IPS DF 6.9 (cell line): ENCODE results near the gene HSPA12A.
"Not testable (repeated sequence)": the region's sequence is repeated elsewhere in the genome, so short reads cannot be mapped to it uniquely, and the experiment has no call there.

ENCODE experiments used
- DNase-seq: peaks from one replicate; pipeline ENCODE4 v3.0.0-alpha.2; 2013; ENCODE audit warnings: low read depth, low spot score
- H3K27ac ChIP-seq: one replicate; pipeline ENCODE4 v1.5.1; 2013; ENCODE audit warnings: low read length, control low read depth
- H3K27me3 ChIP-seq: 2 replicates; pipeline ENCODE4 v1.6.1; 2013; ENCODE audit warnings: mild to moderate bottlenecking, low read length; ENCODE audit not compliant: control insufficient read depth, insufficient read depth
- H3K36me3 ChIP-seq: 2 replicates; pipeline ENCODE4 v1.6.1; 2013; ENCODE audit warnings: low read length; ENCODE audit not compliant: control insufficient read depth, insufficient read depth
- H3K4me1 ChIP-seq: 2 replicates; pipeline ENCODE4 v1.6.1; 2013; ENCODE audit warnings: low read length; ENCODE audit not compliant: control insufficient read depth, insufficient read depth
- H3K4me3 ChIP-seq: 2 replicates; pipeline ENCODE4 v1.5.1; 2013; ENCODE audit warnings: mild to moderate bottlenecking, low read length
- H3K9me3 ChIP-seq: 2 replicates; pipeline ENCODE4 v1.6.1; 2013; ENCODE audit warnings: low read length, inconsistent platforms; ENCODE audit not compliant: control insufficient read depth, insufficient read depth
- WGBS: extraction: QIAGEN DNeasy Blood & Tissue Kit; methylation state at CpG from one replicate; pipeline ENCODE4 v1.1.7; 2013; ENCODE audit warnings: mixed read lengths, missing lambda C conversion rate; ENCODE audit not compliant: insufficient read length, insufficient coverage; 5-methylcytosine and 5-hydroxymethylcytosine counted together

The HSPA12A gene

GRCh38 chr10:116715839-116716377 lies 26.5 kb downstream of the HSPA12A start:
- Histone ChIP-seq H3K9me3 (no peaks in the 10 kb centered on the region), H3K4me1 (peaks cover 1% of the 10 kb centered on the region; the same call in 1 of the 2 replicates), H3K36me3 (no peaks in the 10 kb centered on the region), H3K27ac (no peak overlapping the region), H3K4me3 (no peak overlapping the region), H3K27me3 (no peaks in the 10 kb centered on the region)
- no peak for DNase-seq
- WGBS: no CpG with 5 or more reads among the region's 4 CpGs

DNA sequence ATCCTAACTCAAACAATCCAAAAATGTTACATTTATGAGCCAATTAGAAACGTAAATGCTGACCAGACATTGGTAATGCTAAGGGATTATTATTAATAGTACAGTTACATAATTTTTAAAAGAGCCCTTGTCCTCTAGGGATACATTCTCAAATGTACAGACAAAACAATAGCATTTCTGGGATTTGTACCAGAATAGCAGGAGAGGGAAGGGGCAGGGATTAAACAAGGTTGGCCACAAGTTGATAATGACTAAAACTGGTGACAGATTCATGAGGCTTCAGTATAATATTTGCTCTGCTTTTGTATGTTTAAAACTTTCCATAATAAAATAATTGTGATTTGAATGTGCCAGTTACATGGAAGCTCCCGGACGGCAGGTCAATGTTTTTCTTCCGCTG lies 27.0 kb downstream of the HSPA12A start:
- H3K27me3 ChIP-seq: no peaks in the 10 kb centered on the region
- no peak overlapping the region for H3K4me3 ChIP-seq
- no peaks in the 10 kb centered on the region for H3K36me3 ChIP-seq
- no peaks in the 10 kb centered on the region for H3K9me3 ChIP-seq
- WGBS: no CpG with 5 or more reads among the region's 4 CpGs
- peaks cover 1% of the 10 kb centered on the region; the same call in 1 of the 2 replicates for H3K4me1 ChIP-seq
- H3K27ac ChIP-seq: no peak overlapping the region
- no peak for DNase-seq

- no peaks in the 10 kb centered on the region for H3K9me3 ChIP-seq
- no peak for DNase-seq
- H3K27ac ChIP-seq: no peak overlapping the region
- no peak overlapping the region for H3K4me3 ChIP-seq
- peaks cover 1% of the 10 kb centered on the region; the same call in 1 of the 2 replicates for H3K4me1 ChIP-seq
- H3K36me3 ChIP-seq: no peaks in the 10 kb centered on the region
- H3K27me3 ChIP-seq: no peaks in the 10 kb centered on the region
- 100% methylated on average over 1 of the region's 1 CpG for WGBS
Measured at GRCh38 chr10:116713846-116714245, 28.5 kb downstream of the HSPA12A start.

- Histone ChIP-seq H3K4me1 (peaks cover 1% of the 10 kb centered on the region; the same call in 1 of the 2 replicates), H3K27me3 (no peaks in the 10 kb centered on the region), H3K4me3 (no peak overlapping the region), H3K9me3 (no peaks in the 10 kb centered on the region), H3K36me3 (no peaks in the 10 kb centered on the region), H3K27ac (no peak overlapping the region)
- no peak for DNase-seq
- WGBS: no CpG with 5 or more reads among the region's 2 CpGs
Measured at GRCh38 chr10:116712989-116713543, 29.3 kb downstream of the HSPA12A start.

DNA sequence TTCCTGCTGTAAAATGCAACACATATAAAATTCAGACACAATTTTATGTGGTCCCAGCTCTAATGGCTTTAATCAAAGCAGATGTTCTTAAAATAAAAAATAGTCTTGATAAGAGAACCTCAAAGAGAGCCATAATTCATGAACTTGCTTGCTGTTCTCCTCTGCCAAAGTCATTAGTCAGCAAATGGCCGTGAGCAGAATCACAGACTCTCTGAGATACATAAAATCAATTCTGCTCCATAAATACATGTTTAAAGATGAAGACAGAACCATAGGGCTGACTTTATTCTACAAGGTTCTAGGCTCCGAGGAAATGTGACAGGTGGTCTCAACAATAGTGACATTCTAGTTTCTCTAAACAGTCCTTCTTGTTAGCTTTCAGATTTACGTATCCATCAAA lies 29.8 kb downstream of the HSPA12A start:
- Histone ChIP-seq H3K27me3 (no peaks in the 10 kb centered on the region), H3K4me1 (peaks cover 1% of the 10 kb centered on the region; the same call in 1 of the 2 replicates), H3K9me3 (no peaks in the 10 kb centered on the region), H3K4me3 (no peak overlapping the region), H3K27ac (no peak overlapping the region), H3K36me3 (no peaks in the 10 kb centered on the region)
- WGBS: no CpG with 5 or more reads among the region's 3 CpGs
- no peak for DNase-seq

DNA sequence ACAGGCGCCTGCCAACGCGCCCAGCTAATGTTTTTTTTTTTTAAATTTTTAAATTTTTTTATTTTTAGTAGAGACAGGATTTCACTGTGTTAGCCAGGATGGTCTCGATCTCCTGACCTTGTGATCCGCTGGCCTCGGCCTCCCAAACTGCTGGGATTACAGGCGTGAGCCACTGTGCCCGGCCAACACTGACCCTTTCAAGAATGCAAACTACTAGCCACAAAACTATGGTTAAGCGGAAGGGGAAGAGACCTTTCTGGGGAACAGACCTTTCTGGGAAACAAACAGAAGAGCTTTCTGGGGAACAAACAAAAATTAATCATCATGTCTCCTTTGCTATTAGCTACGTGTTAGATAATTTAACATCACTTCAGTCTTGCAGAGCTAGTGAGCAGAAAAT lies 30.6 kb downstream of the HSPA12A start:
- not testable (repeated sequence) for H3K27me3 ChIP-seq, H3K4me3 ChIP-seq, H3K9me3 ChIP-seq, H3K27ac ChIP-seq, H3K36me3 ChIP-seq, DNase-seq, H3K4me1 ChIP-seq
- whole genome bisulfite sequencing: no CpG with 5 or more reads among the region's 10 CpGs

- no peak overlapping the region for H3K27ac ChIP-seq
- no peaks in the 10 kb centered on the region for H3K9me3 ChIP-seq
- H3K36me3 ChIP-seq: no peaks in the 10 kb centered on the region
- H3K4me3 ChIP-seq: no peak overlapping the region
- peaks cover 5% of the 10 kb centered on the region; the same call in 1 of the 2 replicates for H3K4me1 ChIP-seq
- WGBS: no CpG with 5 or more reads among the region's 4 CpGs
- H3K27me3 ChIP-seq: no peaks in the 10 kb centered on the region
- DNase-seq: no peak
Measured at GRCh38 chr10:116710076-116710475, 32.3 kb downstream of the HSPA12A start.

- Histone ChIP-seq H3K36me3 (no peaks in the 10 kb centered on the region), H3K4me1 (peaks cover 5% of the 10 kb centered on the region; the same call in 1 of the 2 replicates), H3K27ac (no peak overlapping the region), H3K4me3 (no peak overlapping the region), H3K9me3 (no peaks in the 10 kb centered on the region), H3K27me3 (no peaks in the 10 kb centered on the region)
- DNase-seq: no peak
- no CpG with 5 or more reads among the region's 4 CpGs for WGBS
Measured at GRCh38 chr10:116708877-116709276, 33.5 kb downstream of the HSPA12A start.

DNA sequence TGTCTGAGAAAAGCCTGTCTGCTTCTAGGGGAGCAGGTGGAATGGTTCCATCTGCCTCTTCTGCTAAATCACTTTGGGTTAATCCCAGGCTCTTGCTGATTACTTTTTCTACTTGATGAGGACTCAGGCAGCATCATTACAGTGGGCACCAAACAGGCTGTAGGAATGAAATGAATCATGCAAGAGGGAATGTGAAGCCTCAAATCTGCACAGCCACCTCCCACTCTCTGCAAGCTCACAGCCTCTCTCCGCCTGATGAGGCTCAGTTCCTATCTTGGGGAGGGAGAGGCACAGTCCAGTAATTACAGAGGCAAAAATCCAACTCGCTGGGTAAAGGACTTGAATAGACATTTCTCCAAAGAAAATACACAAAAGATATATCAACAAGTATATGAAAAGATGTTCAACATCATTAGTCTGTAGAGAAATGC lies 34.0 kb downstream of the HSPA12A start:
- Histone ChIP-seq H3K4me1 (peaks cover 5% of the 10 kb centered on the region; the same call in 1 of the 2 replicates), H3K36me3 (no peaks in the 10 kb centered on the region), H3K4me3 (no peak overlapping the region), H3K9me3 (no peaks in the 10 kb centered on the region), H3K27me3 (no peaks in the 10 kb centered on the region), H3K27ac (no peak overlapping the region)
- WGBS: no CpG with 5 or more reads among the region's 2 CpGs
- no peak for DNase-seq

GRCh38 chr10:116707981-116708380 lies 34.4 kb downstream of the HSPA12A start:
- no CpG with 5 or more reads among the region's 14 CpGs for WGBS
- no peak for DNase-seq
- Histone ChIP-seq H3K4me1 (peaks cover 5% of the 10 kb centered on the region; the same call in 1 of the 2 replicates), H3K36me3 (no peaks in the 10 kb centered on the region), H3K4me3 (no peak overlapping the region), H3K9me3 (no peaks in the 10 kb centered on the region), H3K27ac (no peak overlapping the region), H3K27me3 (no peaks in the 10 kb centered on the region)

DNA sequence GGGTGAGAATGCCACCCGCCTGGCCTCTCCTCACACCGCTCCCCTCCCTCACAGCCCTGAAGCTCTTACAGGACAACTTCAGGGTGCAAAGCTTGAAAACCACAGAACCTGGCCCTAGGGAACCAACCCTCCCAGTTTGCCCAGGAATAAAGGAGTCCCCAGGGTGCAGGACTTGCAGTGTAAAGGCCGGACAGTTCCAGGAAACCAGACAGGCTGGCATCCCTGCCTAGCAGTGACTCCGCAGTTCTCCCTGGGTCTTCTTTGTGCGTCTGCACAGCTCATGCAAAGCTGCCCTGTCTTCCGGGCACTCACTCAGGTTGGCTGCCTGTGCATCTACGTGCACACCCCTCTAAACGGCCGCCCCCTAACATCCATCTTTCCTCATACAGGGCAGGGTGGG lies 36.1 kb downstream of the HSPA12A start:
- Histone ChIP-seq H3K27ac (no peak overlapping the region), H3K36me3 (no peaks in the 10 kb centered on the region), H3K4me1 (peaks cover 5% of the 10 kb centered on the region; the same call in 1 of the 2 replicates), H3K27me3 (no peaks in the 10 kb centered on the region), H3K4me3 (no peak overlapping the region), H3K9me3 (no peaks in the 10 kb centered on the region)
- no peak for DNase-seq
- no CpG with 5 or more reads among the region's 9 CpGs for WGBS
